ENCODE measurements around the gene CTBP2.

CTBP2 gene

DNA sequence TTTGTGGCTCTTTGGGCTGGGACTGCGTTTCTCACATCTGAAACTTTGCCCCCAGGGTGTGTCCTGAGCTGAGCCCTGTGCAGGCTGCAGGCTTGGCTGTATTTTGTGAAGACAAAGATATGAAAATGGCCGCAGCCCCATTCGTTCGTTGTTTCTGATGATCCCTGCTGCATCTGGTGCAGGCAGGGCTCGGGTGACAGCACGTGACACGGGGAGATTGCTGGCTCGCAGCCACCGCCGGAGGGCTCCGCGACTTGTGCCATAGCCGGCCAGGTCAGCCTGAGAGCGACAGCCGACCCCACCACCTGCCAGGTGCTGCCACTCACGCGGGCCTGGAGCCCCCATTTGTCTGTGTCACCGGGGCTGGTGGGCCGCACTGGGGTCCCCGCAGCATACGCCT is 137.1 kb downstream of the CTBP2 start:
- no peak overlapping the region for H3K4me3 ChIP-seq (ENCODE audit: low read length)
- no peak for DNase-seq (ENCODE audit: low read depth, low spot score)

DNA sequence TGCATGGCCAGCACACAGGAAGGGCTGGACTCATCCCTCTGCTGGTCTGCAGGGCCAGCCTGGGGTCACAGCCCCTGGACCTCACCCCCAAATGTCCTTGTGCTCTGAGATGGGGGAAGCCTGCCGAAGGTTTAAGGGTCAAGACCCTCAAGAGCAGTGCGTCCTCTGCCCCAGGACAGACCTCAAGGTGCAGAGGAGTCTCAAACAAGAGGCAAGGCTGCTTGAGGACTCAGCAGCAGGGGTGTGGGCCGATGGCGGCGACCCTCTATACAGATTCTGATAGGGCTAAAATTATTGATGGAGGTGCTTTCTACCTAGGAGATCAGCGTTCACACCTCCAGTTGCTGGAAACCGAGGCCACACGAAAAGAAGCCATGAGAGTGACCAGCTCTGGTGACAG is 137.7 kb downstream of the CTBP2 start:
- no peak for DNase-seq (ENCODE audit: low read depth, low spot score)
- no peak overlapping the region for H3K4me3 ChIP-seq (ENCODE audit: low read length)

GRCh38 chr10:125021686-125022344 is 138.5 kb downstream of the CTBP2 start:
- no peak for DNase-seq (ENCODE audit: low read depth, low spot score)
- no peak overlapping the region for H3K4me3 ChIP-seq (ENCODE audit: low read length)

DNA sequence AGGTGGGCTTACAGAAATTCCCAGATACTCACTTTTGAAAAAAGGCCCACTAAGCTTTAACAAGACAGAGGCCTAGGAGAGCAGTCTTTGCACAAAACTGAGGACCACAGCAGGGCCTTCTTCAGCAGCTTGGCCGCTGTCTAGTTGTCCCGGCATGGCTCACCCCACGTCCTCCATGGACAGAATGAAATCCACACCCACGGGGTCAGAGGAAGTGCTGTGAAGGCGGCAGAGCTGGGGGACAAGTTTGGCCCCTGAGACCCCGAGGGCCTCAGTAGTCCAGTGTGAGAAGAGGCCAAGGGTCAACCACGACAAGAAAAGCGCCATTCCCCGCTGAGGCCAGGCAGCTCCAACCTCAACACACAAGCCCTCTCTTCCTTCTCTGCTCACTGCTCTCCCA is 139.5 kb downstream of the CTBP2 start:
- H3K4me3 ChIP-seq (ENCODE audit: low read length) = no peak overlapping the region
- no peak for DNase-seq (ENCODE audit: low read depth, low spot score)

DNA sequence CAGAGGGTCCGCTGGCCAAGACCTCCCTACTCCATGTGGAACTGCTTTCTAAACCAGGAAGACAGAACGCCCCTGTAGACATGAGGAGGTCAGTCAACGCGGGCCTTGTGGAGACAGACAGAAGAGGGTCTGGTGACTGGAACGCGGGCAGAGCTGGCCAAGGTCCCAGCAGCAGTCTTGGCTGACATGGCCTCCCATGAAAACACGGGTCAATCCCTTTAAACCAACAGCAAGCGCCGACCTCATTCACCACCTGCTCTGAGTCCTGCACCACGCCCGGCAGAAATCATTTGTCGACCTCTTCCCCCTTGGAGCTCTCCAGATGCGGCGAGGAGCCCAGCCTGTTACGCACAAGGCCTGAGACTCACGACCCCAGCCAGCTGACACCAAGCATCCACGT is 140.0 kb downstream of the CTBP2 start:
- DNase-seq (ENCODE audit: low read depth, low spot score) = no peak

DNA sequence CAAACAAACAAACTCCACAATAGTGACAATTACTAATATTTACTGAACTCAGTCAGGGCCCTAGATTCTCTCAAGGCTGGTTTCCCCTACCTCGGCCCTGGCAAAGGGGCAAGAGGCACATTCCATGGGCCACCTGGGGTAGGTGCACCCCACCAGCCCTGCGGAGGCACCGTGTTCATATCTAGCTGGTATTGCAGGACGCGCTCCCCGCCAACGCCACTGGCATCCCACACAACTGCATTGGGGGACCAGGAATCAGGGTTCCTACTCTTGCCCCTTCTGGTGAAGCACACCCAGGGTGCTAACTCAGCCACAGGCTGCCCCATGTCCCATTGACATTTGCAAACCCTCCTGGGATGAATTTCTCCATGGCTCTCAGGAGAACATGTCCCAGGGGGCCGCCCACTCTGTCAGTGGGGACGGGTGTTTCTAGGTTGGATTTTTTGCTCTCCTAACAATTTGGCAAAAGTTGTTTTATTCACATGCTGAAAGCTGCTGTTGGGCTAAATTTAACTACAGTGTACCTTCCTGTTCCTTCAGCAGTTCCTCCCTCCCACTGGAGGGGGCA is 141.7 kb downstream of the CTBP2 start:
- DNase-seq (ENCODE audit: low read depth, low spot score) = no peak
- no peak overlapping the region for H3K4me3 ChIP-seq (ENCODE audit: low read length)

More for the DNA sequence above, 140.0 kb downstream of the CTBP2 start:
- no peak overlapping the region for H3K4me3 ChIP-seq (ENCODE audit: low read length)

DNA sequence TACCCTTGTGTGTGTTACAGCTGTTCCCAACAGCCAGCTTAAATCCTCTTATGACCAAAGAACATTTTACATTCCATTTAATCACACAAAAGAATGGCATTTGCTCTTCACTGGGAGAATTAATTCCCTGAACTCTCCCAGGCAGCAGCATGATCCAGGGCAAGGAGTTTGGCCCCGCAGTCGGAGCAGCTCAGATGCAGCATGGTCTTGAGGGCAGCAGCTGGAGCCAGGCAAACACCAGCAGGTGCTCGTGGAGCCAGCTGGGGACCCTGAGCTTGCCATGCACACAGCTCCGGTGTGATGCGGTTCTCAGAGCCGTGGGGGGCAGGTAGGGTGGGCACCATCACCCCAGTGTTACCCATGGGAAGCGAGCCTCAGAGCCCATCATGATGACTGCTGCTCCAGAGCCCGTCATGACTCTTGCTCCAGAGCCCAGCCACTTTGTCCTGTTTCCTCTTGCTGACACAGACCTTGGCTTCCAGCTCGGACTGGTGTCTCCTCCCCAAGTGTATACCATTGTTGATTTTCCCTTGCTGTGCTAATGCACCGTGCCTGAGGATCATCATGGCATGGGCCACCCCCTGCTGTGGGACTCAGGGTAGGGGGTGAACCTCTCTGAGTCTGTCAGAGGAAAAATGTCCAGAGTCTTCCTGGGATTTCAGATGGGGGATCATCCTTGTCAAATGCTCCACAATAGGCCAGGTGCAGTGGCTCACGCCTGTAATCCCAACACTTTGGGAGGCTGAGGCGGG is 142.6 kb downstream of the CTBP2 start:
- no peak overlapping the region for H3K4me3 ChIP-seq (ENCODE audit: low read length)
- no peak for DNase-seq (ENCODE audit: low read depth, low spot score)

- no peak for DNase-seq (ENCODE audit: low read depth, low spot score)
- no peak overlapping the region for H3K4me3 ChIP-seq (ENCODE audit: low read length)
These were observed 143.7 kb downstream of the CTBP2 start for GRCh38 chr10:125016611-125017202.

DNA sequence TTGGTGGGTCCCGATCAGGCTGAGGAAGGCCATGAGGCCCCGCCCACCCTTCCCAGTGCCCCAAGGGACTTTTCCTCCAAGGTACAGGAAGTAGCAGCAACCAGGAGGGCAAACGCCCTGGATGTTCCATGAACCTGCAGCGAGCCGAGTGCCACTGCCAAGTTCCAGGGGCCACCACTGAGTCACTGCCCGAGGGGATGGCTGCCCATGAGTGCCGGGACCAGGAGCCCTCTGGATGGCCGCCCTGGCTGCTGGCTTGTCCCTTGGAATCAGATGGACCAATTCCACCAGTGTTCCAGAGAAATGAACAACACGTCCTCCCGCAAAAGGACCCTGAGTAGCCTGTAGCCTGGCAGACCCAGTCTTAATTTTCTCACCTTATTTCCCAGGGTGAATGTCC is 144.2 kb downstream of the CTBP2 start:
- DNase-seq (ENCODE audit: low read depth, low spot score) = no peak

DNA sequence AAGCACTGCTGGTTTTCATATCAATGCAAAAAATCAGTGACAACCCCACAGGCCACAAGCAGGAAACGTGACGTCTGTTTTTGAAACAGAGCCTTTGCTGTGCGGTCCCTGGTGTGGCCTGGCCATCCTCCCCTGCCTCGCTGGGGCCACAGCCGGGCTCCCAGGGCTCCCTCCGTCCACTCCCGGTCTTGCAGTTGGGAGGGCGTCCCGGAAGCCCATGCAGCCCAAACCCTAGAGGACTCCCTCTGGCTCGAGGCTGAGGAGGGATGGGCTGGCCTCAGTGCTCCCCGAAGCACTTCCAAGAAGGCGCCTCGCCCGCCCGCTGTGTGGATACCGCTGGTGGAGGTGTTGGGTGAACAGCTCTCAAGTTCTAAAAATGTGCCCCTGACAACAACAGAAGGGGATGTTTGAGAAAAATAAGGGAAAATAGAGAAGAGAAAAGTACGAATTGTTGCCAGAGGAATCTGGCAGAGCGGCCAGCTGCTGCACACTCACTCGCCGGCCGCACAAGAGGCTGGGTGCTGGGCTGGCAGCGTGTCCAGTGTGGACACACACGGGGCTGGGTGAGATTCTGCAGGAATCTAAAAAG is 144.9 kb downstream of the CTBP2 start:
- DNase-seq (ENCODE audit: low read depth, low spot score) = no peak
- H3K4me3 ChIP-seq (ENCODE audit: low read length) = no peak overlapping the region

More for the DNA sequence above, 144.2 kb downstream of the CTBP2 start:
- H3K4me3 ChIP-seq (ENCODE audit: low read length) = no peak overlapping the region

DNA sequence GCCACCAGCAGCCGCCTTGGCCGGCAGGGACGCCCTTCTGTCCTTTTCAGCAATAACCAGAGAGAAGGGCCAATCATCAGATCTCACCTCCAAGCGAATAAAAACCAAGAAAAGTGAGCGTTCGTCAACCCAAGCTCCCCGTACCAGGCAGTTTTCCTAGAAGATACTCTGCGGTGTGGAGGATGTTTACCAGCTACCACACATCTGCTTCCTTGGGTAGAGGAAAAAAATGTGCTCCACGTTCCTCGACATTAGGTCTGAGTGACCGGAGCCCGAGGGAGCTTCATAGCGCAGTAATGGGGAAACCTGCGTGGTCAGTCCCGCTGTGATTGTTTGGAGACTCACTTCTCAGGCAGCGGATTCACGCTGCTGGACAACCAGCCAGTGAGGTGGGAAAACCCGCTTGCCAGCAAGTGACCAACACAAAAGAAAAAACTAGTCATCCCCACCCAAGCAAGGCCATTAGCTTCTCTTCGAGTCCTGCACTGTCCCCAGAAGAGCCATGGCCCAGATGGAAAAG is 145.5 kb downstream of the CTBP2 start:
- DNase-seq (ENCODE audit: low read depth, low spot score) = no peak
- H3K4me3 ChIP-seq (ENCODE audit: low read length) = no peak overlapping the region

GRCh38 chr10:125014086-125014830 is 146.1 kb downstream of the CTBP2 start:
- DNase-seq (ENCODE audit: low read depth, low spot score) = no peak
- no peak overlapping the region for H3K4me3 ChIP-seq (ENCODE audit: low read length)

DNA sequence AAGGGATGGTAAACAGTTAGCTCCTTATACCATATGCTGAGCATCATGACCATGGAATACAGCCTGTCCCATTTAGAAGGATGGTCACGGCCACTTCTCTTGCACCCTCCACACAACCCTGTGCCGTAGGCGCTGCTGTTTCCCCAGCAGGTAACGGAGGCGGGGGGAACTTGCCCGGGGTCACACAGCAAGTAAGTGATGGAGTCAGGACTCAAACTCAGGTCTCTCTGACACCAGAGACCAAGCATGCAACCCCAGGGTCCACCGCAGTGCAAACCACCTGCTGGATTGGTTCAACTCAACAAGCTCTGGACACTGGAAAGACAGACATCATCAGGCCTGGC is 146.9 kb downstream of the CTBP2 start:
- no peak for DNase-seq (ENCODE audit: low read depth, low spot score)
- no peak overlapping the region for H3K4me3 ChIP-seq (ENCODE audit: low read length)

DNA sequence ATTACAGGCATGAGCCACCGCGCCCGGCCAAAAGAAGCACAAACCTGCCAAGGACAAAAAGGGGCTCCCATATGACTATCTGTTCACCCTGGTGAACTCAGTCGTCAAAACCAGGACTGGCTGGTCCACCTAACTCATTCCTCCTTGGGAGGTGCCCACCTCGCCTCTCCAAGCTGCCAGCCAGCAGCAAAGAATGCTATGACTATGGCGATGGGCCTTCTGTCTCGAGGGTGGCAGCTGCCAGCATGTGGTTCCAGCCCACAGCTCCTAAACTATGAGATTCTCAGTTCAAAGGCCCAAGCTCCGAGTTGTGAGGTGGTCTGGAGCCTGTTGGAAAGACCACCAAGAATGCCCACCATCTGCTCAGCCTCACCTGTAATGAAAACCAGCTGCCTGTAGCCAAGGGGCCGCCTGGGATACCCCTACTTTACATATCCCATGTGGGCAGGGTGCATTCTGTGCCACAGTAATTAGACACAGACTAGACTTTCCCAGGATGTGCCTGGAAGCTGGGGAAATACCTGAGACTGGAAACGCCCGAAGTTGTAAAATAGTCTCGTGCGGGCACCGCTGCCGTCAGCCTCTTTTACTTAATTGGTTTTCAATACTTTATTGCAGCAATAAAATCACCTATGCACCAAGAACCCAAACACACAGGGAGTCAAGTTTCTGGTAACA is 147.4 kb downstream of the CTBP2 start:
- DNase-seq (ENCODE audit: low read depth, low spot score) = no peak
- no peak overlapping the region for H3K4me3 ChIP-seq (ENCODE audit: low read length)

- DNase-seq (ENCODE audit: low read depth, low spot score) = no peak
- no peak overlapping the region for H3K4me3 ChIP-seq (ENCODE audit: low read length)
These were observed 148.2 kb downstream of the CTBP2 start for GRCh38 chr10:125011926-125012705.

DNA sequence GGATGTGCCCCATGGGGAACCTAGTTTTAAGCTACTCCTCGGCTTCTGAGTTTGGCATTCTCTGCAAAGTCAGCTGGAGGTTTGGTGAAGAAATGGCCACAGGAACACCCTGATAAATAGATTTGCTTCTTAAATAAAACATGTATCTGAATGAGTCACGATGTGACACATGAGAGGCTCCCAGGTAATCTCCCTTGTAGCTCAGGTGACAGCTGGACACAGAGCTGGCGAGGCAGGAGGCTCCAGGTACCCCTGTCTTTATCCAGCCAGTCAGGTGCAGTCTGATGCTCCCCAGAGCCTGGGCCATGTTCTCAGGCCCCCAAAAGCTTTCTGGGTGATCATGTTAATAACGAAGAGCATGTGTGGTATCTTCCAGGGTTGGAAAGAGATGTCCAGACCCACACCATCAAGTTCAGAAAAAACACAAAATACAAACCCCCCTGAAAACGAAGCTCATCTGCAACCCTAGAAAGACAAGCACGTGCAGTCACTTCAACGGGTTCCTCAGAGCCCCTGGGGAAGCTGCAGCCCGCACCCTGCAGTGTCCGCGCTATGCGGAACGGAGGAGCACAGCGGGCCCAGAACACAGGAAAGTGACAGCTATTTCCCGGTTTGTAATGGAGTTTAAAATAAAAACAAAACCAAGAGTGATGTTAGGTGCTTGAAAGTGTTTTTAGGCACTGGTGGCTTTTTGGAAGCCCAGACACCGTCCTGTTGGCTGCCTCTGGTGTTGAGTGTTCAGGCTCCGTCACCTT is 149.0 kb downstream of the CTBP2 start:
- H3K4me3 ChIP-seq (ENCODE audit: low read length) = no peak overlapping the region
- no peak for DNase-seq (ENCODE audit: low read depth, low spot score)

DNA sequence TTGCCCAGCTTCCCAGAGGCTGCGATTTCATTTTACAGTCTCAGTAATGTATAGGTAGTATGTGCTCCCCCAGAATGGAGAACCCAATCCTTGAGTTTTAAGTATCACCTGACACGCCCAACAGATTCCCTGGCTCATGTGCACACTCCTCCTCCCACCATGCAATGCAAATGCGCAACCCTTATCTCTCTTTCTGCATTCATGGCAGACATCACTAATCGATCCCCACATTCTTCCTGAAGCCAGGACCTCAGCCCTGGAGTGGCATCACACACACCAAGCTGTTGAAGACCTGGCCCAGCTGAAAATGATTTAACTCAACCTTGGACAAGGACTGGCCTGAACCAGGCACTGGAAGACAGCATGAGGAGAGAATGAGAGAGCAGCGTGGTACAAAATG is 150.0 kb downstream of the CTBP2 start:
- DNase-seq (ENCODE audit: low read depth, low spot score) = no peak
- no peak overlapping the region for H3K4me3 ChIP-seq (ENCODE audit: low read length)
